ENCODE data around the gene ABL1.

Gene ABL1

DNA sequence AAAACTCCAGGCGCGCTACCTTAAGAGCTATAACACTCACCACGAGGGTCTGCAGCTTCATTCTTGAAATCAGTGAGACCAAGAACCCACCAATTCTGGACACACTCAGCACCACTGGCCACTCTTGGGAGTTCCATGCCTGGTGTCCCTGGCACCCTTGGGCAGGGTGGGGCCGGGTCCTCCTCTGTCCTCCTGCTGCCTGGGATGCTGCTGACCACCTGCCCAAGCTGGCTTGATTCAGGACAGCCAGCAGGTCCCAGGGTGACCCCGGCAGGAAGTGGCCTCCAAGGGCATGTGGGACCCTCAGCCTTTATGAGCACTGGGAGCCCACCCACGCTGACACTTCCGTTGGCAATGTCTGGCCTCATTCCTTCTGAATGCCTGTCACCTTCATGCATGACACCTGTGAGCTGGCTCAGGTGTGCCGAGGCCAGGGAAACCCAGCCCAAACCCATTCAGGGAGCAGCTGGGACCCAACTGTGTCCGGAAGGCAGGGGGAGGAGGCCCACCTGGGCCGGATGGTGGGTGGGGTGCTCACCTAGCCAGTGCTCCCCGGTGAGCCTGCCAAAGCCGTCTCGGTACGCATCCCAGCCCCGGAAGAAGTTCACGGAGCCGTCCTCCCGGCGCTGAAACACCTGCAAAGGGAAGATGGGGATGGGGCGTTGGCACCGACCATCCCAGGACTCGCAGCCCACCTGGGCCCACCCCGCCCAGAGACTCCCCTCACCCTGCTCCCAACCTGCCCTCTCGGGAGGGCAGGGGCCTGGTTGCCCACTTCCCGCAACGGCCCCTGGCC is 76.4 kb downstream of the ABL1 start:
- no peak overlapping the region for H3K4me3 ChIP-seq (ENCODE audit: control insufficient read depth, low read depth, low read length)
- DNase-seq (ENCODE audit: low read depth) = no peak
- TF ChIP-seq, protein P1, sequence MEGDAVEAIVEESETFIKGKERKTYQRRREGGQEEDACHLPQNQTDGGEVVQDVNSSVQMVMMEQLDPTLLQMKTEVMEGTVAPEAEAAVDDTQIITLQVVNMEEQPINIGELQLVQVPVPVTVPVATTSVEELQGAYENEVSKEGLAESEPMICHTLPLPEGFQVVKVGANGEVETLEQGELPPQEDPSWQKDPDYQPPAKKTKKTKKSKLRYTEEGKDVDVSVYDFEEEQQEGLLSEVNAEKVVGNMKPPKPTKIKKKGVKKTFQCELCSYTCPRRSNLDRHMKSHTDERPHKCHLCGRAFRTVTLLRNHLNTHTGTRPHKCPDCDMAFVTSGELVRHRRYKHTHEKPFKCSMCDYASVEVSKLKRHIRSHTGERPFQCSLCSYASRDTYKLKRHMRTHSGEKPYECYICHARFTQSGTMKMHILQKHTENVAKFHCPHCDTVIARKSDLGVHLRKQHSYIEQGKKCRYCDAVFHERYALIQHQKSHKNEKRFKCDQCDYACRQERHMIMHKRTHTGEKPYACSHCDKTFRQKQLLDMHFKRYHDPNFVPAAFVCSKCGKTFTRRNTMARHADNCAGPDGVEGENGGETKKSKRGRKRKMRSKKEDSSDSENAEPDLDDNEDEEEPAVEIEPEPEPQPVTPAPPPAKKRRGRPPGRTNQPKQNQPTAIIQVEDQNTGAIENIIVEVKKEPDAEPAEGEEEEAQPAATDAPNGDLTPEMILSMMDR (conservative IDR thresholded peaks at IDR 0.05; ENCODE audit: control insufficient read depth, insufficient read depth, low read depth, low read length) = no peak

DNA sequence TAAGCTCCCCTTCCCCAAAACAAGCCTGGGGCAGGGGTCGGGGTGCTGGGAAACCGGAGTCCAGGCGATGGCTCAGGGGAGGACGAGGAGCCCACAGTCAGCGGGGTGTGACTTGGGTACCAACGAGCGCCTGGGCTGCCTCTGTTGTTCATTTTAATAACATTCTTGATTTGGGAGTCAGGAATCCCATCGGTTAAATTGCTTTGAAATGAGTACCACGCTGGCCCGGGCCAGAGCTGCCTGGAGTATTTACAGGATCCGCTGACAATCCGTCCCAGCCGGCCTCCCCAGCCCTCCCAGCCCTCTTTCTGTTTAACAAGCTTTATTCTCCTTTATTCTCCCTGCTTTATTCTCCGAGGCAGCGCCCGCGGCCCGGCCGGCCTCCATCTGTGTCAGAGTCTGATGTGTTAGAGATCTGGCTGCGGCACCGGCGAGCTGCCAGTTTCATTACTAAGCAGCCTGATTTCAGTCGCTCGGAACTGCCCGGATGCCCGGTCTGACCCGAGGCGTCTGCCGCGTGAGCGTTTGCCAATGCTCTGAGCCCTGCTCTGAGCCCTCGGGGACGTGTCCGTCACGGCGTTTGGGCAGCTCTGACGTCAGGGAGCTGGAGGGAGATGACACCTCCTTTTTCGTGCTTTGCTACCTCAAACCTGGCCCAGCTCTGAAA is 78.0 kb downstream of the ABL1 start:
- DNase-seq (ENCODE audit: low read depth) = peak; percentile 75
- no peak overlapping the region for H3K4me3 ChIP-seq (ENCODE audit: control insufficient read depth, low read depth, low read length)
- TF ChIP-seq, protein P1 (conservative IDR thresholded peaks at IDR 0.05; ENCODE audit: control insufficient read depth, insufficient read depth, low read depth, low read length) = no peak

DNA sequence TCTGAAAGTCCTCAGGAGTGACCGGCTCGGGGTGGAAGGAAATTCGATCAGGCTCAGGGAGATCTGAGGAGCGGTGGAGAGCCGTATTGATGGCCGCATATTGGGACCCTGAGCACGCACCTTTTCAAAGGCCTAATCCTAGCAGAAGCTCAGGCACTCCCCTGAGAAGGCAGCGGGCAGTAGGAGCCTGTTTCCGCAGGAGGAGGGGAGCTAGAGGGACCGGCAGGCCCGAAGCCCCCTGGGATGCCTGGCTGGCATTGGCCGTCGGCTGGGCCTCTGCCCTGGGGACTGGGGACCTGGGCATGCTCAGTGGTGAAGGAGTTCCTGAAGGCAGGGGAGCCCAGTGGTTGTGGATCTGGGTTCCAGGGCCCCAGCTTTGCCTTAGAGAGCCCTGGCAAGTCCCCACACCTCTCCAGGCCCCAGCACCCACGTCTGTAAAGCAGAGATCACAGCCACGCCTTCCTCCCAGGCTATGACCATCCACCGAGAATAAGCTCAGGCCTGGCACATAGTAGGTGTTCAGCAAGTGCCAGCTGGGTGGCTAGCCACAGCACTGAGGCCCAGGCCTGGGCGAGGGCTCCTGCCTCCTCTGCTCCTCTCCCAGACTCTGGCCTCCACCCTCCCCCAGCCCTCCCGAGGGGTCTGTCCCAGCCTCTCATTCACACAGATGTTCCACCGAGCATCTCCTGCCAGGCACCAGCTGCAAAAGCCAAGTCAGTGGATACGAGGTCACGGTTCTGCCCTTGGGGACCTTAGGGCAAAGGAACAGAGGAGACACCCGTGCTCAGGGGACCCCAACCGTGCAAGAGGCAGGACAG is 78.8 kb downstream of the ABL1 start:
- H3K4me3 ChIP-seq (ENCODE audit: control insufficient read depth, low read depth, low read length) = no peak overlapping the region
- TF ChIP-seq, protein P1 (conservative IDR thresholded peaks at IDR 0.05; ENCODE audit: control insufficient read depth, insufficient read depth, low read depth, low read length) = no peak
- DNase-seq (ENCODE audit: low read depth) = no peak

DNA sequence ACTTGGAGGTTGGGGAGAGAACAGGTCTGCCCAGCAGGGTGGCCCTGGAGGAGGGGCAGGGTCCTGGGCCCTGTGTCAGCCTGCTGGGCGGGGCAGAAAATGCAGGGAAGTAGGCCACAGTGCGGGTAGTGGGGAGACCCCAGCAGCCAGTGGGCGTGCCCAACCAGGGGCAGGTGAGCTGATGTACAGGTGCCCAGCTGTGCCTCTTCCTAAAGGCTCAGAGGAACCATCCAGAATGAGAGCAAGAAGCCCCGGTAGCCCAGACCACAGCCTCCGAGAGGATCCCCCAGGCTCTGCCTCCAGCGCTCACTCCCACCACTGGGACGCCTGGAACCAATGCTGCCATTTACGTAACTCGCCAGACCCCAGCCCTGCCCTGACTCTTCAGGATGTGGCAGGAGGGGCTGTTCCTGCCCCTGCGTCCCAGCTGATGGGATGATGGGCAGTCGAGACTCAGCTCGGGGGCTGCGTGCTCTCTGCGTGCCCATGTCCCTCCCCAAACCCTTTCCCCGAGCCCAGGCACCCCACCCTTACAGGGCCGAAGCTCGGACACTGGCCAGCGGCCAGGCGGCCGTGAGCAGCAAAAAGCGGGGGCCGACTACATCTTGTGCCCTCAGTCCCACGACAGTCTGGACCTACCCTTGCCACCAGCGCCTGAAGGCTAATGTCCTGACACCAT is 79.5 kb downstream of the ABL1 start:
- no peak overlapping the region for H3K4me3 ChIP-seq (ENCODE audit: control insufficient read depth, low read depth, low read length)
- TF ChIP-seq, protein P1 (conservative IDR thresholded peaks at IDR 0.05; ENCODE audit: control insufficient read depth, insufficient read depth, low read depth, low read length) = no peak
- no peak for DNase-seq (ENCODE audit: low read depth)

DNA sequence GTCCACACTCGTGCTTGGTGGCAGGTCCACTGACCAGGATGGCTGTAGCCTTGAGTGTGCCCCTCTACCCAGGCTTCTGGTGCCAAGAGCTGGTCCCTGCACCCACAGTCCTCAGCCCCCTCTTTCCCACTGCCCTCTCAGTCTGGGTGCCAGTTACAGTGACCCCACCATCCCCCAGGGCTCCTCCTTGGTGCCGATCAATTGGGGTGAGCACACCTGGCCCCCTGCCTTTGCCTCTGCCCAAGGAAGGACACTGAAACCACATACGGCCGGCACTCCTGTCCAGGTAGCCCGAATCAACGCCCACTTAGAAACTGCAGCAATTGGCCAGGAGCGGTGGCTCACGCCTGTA is 80.0 kb downstream of the ABL1 start:
- DNase-seq (ENCODE audit: low read depth) = no peak
- TF ChIP-seq, protein P1 (conservative IDR thresholded peaks at IDR 0.05; ENCODE audit: control insufficient read depth, insufficient read depth, low read depth, low read length) = no peak
- H3K4me3 ChIP-seq (ENCODE audit: control insufficient read depth, low read depth, low read length) = no peak overlapping the region
